T-helper 2 cell treated with Interferon-gamma antibody and Interleukin-4, amounts not matched to agents 100 ng/mL and 5 ng/mL, for 36 hours (primary cell): ENCODE results near the gene TRPM6. TPM values are rescaled to one million over a fixed set of nuclear protein-coding genes. Genes with fewer than 3 reads are reported as not detected.

Source experiments
- intact Hi-C: fragments of 100-400 bp; cut with micrococcal nuclease; formaldehyde crosslinking; loops from one replicate; pipeline ENCODE4 v1.15.1; 2023
- total RNA-seq: library from RNA; stranded (reverse); gene quantifications from 2 replicates; pipeline ENCODE4 v1.2.3, GENCODE V29; 2022

Gene TRPM6
- total RNA-seq, 1 donor from 2014 or later: 0.05 TPM

- intact Hi-C loops: loop anchor here (10.0 kb wide), 1 partner anchor 369 kb away; no protein-coding TSS in a partner anchor
These were observed 112.3 kb downstream of the TRPM6 start for GRCh38 chr9:74775396-74775795.

GRCh38 chr9:74773886-74774479, 113.7 kb downstream of the TRPM6 start:
- intact Hi-C loops: loop anchor here (1.0 to 10.0 kb wide), 5 partner anchors 178 to 464 kb away; partner anchors contain the start of gene C9orf40

- intact Hi-C loops: loop anchor here (5.0 to 10.0 kb wide), 2 partner anchors 373 to 415 kb away; no protein-coding TSS in a partner anchor
These were observed 115.6 kb downstream of the TRPM6 start for GRCh38 chr9:74772121-74772520.

GRCh38 chr9:74771672-74772071, 116.0 kb downstream of the TRPM6 start:
- intact Hi-C loops: loop anchor here (5.0 to 10.0 kb wide), 2 partner anchors 373 to 416 kb away; no protein-coding TSS in a partner anchor

- intact Hi-C loops: loop anchor here (5.0 to 10.0 kb wide), 2 partner anchors 374 to 416 kb away; no protein-coding TSS in a partner anchor
These were observed 116.5 kb downstream of the TRPM6 start for GRCh38 chr9:74771262-74771585.

- intact Hi-C loops: loop anchor here (5.0 to 10.0 kb wide), 2 partner anchors 374 to 417 kb away; no protein-coding TSS in a partner anchor
These were observed 117.0 kb downstream of the TRPM6 start for GRCh38 chr9:74770508-74771261.

- intact Hi-C loops: no loop called here
These were observed 122.2 kb downstream of the TRPM6 start for GRCh38 chr9:74765481-74765971.

GRCh38 chr9:74762950-74763349, 124.8 kb downstream of the TRPM6 start:
- intact Hi-C loops: no loop called here

GRCh38 chr9:74760031-74760700, 127.6 kb downstream of the TRPM6 start:
- intact Hi-C loops: no loop called here

- intact Hi-C loops: no loop called here
These were observed 131.7 kb downstream of the TRPM6 start for GRCh38 chr9:74755999-74756398.

- intact Hi-C loops: no loop called here
These were observed 132.4 kb downstream of the TRPM6 start for GRCh38 chr9:74755355-74755754.

GRCh38 chr9:74753650-74754049, 134.1 kb downstream of the TRPM6 start:
- intact Hi-C loops: no loop called here

- intact Hi-C loops: loop anchor here (10.0 kb wide), 2 partner anchors 174 to 1544 kb away; no protein-coding TSS in a partner anchor
These were observed 138.8 kb downstream of the TRPM6 start for GRCh38 chr9:74748966-74749365.

GRCh38 chr9:74742792-74743730, 144.7 kb downstream of the TRPM6 start:
- intact Hi-C loops: loop anchor here (10.0 kb wide), 2 partner anchors 168 to 1538 kb away; no protein-coding TSS in a partner anchor

- intact Hi-C loops: loop anchor here (10.0 kb wide), 2 partner anchors 167 to 1537 kb away; no protein-coding TSS in a partner anchor
These were observed 145.4 kb downstream of the TRPM6 start for GRCh38 chr9:74742191-74742790.

- intact Hi-C loops: no loop called here
These were observed 151.1 kb downstream of the TRPM6 start for GRCh38 chr9:74736646-74737045.

GRCh38 chr9:74735761-74736160, 152.0 kb downstream of the TRPM6 start:
- intact Hi-C loops: no loop called here

- intact Hi-C loops: no loop called here
These were observed 158.5 kb downstream of the TRPM6 start for GRCh38 chr9:74729136-74729695.

GRCh38 chr9:74728176-74728575, 159.5 kb downstream of the TRPM6 start:
- intact Hi-C loops: no loop called here

- intact Hi-C loops: no loop called here
These were observed 161.1 kb downstream of the TRPM6 start for GRCh38 chr9:74726581-74726980.
